HG03521 (cell line): ENCODE results near the gene KIF1B.
"Not testable (repeated sequence)": the region's sequence is repeated elsewhere in the genome, so short reads cannot be mapped to it uniquely, and the experiment has no call there.

Source experiments
- ATAC-seq: cut with Tn5 transposase; IDR thresholded peaks from one replicate; pipeline ENCODE4 v1.9.1; 2021; ENCODE audit warnings: mild to moderate bottlenecking, moderate library complexity; ENCODE audit not compliant: unreplicated experiment

The KIF1B gene

GRCh38 chr1:10424651-10425050 lies 214.3 kb downstream of the KIF1B start:
- no peak for ATAC-seq

DNA sequence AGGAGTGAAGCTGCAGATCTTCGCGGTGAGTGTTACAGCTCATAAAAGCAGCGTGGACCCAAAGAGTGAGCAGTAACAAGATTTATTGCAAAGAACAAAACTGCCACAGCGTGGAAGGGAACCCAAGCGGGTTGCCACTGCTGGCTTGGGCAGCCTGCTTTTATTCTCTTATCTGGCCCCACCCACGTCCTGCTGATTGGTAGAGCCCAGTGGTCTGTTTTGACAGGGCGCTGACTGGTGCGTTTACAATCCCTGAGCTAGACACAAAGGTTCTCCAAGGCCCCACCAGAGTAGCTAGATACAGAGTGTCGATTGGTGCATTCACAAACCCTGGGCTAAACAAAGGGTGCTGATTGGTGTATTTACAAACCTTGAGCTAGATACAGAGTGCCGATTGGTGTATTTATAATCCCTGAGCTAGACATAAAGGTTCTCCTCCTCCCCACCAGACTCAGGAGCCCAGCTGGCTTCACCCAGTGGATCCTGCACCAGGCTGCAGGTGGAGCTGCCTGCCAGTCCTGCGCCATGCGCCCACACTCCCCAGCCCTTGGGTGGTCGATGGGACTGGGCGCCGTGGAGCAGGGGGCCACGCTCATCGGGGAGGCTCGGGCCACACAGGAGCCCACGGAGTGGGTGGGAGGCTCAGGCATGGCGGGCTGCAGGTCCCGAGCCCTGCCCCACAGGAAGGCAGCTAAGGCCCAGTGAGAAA lies 215.6 kb downstream of the KIF1B start:
- not testable (repeated sequence) for ATAC-seq

- not testable (repeated sequence) for ATAC-seq
Measured at GRCh38 chr1:10426535-10426848, 216.1 kb downstream of the KIF1B start.

DNA sequence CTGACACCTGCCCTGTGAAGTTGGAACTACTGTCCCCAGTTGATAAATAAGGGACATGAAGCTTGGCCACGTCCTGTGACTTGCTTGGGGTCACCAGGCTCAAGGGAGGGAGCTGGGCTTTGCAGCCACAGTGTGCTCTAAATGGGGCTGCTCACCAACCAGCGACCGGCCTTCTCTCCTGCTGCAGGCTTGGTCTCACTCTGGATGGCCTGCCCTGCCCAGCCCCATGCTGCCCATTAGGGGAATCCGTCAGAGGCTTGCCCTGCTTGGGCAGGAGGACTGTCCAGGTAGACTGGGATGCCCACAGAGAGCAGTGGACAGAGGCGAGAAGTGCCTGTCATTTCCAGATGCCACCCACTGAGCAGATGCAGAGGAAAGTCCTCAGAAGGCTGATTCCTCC lies 218.6 kb downstream of the KIF1B start:
- ATAC-seq, result no peak

- ATAC-seq, result peak; percentile 19
Measured at GRCh38 chr1:10429868-10430215, 219.5 kb downstream of the KIF1B start.

DNA sequence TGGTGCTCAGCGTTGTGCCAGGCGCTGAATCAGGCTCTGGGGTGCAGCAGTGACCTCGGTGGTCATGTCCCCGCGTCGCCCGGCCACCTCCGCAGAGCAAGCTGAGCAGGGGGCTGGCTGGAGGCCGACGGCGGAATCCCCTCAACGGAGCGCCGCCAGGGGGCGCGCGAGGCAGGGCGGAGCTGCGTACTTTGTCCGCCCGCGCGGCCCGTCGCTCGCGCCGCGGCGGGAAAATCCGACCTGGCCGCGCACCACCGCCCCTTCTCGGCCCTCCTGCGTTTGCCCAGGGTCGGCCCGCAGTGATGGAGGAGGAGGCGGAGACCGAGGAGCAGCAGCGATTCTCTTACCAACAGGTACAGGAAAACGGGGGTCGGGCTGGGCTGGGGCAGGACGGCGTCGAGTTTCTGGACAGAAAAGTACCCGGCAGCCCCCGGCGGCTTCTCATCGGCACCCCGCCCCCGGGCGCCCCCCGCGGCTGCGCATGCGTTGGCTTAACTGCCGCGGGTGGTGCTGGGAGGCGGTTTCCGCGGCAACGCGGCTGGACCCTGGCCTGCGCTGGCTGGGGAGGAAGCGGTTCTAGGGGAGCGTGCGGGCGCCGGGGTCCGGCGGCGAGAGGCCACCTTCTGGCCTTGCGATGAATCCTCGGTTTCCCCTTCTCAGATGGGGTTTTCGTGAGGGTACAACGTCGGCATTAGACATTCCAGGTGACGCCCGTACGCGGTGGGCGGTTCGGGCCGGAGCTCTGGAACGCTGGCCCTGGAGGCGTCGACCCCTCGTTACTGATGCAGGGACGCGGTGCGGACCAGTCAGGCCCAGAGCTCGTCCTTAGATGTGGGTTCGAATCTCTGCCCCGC lies 220.1 kb downstream of the KIF1B start, which contains the start of gene CENPS:
Gene CENPS (plus strand): TSS at position 218 of the 854 bp plus-strand sequence. CDS start 85 bp downstream, at position 303.
- peak; percentile 74 for ATAC-seq
